Mucosa of rectum (tissue), 2 donors: ENCODE data around the gene CDON.
"Not testable (repeated sequence)": the region's sequence is repeated elsewhere in the genome, so short reads cannot be mapped to it uniquely, and the experiment has no call there.

Source experiments
- H3K27ac ChIP-seq, 2 donors: one replicate each; pipeline ENCODE4 v1.7.0; 2013; ENCODE audit warnings: inconsistent platforms in 2 of 2, low read depth in 2 of 2, low read length in 2 of 2
- H3K27me3 ChIP-seq, 2 donors: one replicate each; pipeline ENCODE4 v1.7.0; 2013; ENCODE audit warnings: low read length in 2 of 2; ENCODE audit not compliant: control insufficient read depth in 2 of 2, insufficient read depth in 2 of 2
- H3K36me3 ChIP-seq, 2 donors: one replicate each; pipeline ENCODE4 v1.7.0; 2013; ENCODE audit warnings: low read length in 2 of 2; ENCODE audit not compliant: control insufficient read depth in 2 of 2, insufficient read depth in 2 of 2
- H3K4me1 ChIP-seq, 2 donors: one replicate each; pipeline ENCODE4 v1.7.0; 2013; ENCODE audit warnings: low read length in 2 of 2, mild to moderate bottlenecking in 1 of 2; ENCODE audit not compliant: control insufficient read depth in 2 of 2, insufficient read depth in 2 of 2
- H3K4me3 ChIP-seq, 2 donors: one replicate each; pipeline ENCODE4 v1.7.0; 2013; ENCODE audit warnings: low read length in 2 of 2
- H3K9ac ChIP-seq, 2 donors: one replicate each; pipeline ENCODE4 v1.7.0; 2013; ENCODE audit warnings: low read length in 2 of 2, low read depth in 1 of 2, mild to moderate bottlenecking in 1 of 2
- H3K9me3 ChIP-seq, 2 donors: one replicate each; pipeline ENCODE4 v1.7.0; 2013; ENCODE audit warnings: low read length in 2 of 2; ENCODE audit not compliant: control insufficient read depth in 2 of 2
- donor health status: healthy.
- donor health status: Normal muscosa, but diverticular disease.

CDON gene

DNA sequence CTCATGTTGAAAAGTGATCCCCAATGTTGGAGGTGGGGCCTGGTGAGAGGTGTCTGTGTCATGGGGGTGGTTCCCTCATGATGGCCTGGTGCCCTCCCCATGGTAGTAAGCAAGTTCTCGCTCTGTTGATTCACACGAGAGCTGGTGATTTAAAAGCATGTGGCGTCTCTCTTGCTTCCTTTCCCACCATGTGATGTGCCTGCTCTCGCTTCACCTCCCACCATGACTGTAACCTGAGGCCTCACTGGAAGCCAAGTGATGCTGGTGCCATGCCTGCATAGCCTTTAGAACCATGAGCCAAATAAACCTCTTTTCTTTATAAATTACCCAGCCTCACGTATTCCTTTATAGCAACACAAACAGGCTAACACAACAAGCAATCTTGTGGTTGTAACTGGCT, 64.4 kb downstream of the CDON start:
- Histone ChIP-seq H3K4me1 (no peaks in the 10 kb centered on the region), H3K4me3 (no peak overlapping the region), H3K9me3 (no peaks in the 10 kb centered on the region), H3K9ac (no peak overlapping the region), H3K27ac (no peak overlapping the region), H3K27me3 (no peaks in the 10 kb centered on the region), H3K36me3 (no peaks in the 10 kb centered on the region)

DNA sequence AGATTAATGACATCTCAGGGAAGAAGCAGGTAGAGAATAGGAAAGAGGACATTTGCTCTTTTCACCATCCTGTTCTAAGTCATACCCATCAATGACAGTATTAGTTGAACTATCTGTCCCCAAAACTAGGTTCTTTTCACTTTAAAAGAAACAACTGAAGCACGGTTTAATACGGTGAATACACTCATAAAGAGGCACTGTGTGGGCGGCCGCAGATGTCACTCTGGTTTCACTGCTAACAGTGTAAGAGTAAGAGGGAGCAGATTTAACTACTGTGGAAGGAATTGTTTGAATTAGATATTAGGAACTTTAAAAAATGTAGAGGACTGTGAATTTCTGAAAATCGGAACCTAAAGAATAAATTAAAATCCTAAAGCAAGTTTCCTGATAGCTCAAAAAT, 67.4 kb downstream of the CDON start:
- Histone ChIP-seq H3K9me3 (no peaks in the 10 kb centered on the region), H3K36me3 (no peaks in the 10 kb centered on the region), H3K4me1 (no peaks in the 10 kb centered on the region)

DNA sequence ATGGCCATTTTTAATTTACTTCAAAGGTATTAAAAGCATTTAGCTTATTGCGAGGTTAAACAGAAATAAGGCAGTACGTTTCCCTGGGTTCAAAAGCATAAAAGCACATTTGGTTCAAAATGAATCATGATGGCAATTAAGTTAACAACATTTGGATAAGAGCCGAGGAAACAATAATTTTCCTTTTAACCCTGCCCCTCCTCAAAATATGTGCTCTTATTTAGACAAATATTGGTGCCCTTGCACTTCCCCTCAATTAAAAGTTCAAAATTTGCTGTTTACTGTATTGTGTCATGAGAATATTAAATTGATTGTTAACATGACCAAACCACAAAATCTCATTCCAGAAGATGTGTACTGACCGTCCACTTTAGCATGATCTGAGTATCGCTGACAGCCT, 68.2 kb downstream of the CDON start:
- H3K9me3 ChIP-seq: no peaks in the 10 kb centered on the region
- H3K9ac ChIP-seq: no peak overlapping the region
- no peaks in the 10 kb centered on the region for H3K4me1 ChIP-seq
- H3K27ac ChIP-seq: no peak overlapping the region
- H3K36me3 ChIP-seq: no peaks in the 10 kb centered on the region
- no peaks in the 10 kb centered on the region for H3K27me3 ChIP-seq
- no peak overlapping the region for H3K4me3 ChIP-seq

More for the DNA sequence above, 67.4 kb downstream of the CDON start:
- Histone ChIP-seq H3K9ac (no peak overlapping the region), H3K27ac (no peak overlapping the region), H3K4me3 (no peak overlapping the region), H3K27me3 (no peaks in the 10 kb centered on the region)

DNA sequence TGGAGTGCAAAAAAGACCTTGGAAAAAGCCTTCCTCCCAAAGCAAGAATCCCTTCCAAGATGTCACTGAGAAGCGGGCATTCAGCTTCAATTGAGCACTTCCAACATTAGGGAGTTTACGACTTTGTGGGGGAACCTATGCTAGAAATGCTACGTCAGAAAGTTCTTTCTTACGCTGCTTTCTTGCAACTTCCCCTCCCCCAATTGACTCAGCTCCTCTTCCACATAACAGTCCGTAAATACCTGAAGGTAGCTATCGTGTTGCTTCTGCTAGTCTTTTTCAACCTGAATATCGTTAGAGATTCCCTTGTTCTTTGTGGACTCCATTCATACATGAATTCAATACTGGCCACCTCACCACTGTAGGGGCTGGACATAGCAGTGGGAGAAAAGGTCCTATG, 69.8 kb downstream of the CDON start:
- Histone ChIP-seq H3K36me3 (no peaks in the 10 kb centered on the region), H3K27ac (no peak overlapping the region), H3K27me3 (no peaks in the 10 kb centered on the region), H3K9ac (no peak overlapping the region), H3K4me3 (no peak overlapping the region), H3K9me3 (no peaks in the 10 kb centered on the region), H3K4me1 (no peaks in the 10 kb centered on the region)

DNA sequence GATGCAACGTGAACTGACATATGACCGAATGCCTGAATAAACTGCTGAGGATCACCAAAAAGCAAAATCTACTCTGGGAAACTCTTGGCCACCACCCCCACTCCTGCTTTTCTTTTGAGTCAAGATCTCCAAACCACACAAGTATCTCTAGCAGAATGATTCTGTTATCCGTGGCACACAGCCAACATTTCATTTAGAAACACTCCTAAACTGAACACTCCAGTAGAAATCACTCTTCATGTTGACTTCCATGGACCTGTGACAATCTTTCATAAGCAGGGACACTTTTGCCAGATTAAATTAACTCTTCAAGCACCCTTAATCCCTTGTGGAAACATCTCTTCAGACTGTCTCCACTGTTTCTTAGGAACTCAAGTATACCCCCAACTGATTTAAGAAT, 72.4 kb downstream of the CDON start:
- Histone ChIP-seq H3K4me3 (no peak overlapping the region), H3K36me3 (no peaks in the 10 kb centered on the region), H3K27ac (no peak overlapping the region), H3K27me3 (no peaks in the 10 kb centered on the region), H3K9me3 (no peaks in the 10 kb centered on the region), H3K4me1 (no peaks in the 10 kb centered on the region), H3K9ac (no peak overlapping the region)

DNA sequence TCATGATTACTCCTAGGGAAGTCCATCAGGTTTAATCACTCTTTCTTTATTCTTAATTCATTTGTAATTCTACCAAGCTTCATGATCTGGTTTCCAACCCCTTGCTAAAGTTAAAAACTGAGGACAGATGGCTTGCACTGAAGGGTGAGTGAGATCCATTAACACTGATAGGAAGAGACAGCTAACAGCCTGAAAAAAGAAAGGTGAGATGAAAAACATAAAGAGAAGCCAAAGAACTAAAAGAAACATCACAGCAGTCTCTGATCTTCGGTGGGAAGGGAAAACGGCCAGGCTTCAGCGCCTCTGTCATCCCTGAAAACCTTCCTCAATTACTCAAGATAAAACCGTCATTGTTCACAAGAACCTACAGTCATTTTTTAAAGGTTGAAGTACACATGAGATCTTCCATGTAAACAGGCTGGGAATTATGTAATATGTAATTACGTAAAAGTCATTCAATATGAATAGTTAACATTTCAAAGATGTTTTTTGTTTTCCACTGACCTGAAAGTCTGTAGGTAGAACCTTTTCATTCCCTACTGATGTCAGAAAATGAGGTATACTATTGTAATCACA, 75.5 kb downstream of the CDON start:
- no peaks in the 10 kb centered on the region for H3K9me3 ChIP-seq
- H3K4me1 ChIP-seq: no peaks in the 10 kb centered on the region
- H3K4me3 ChIP-seq: no peak overlapping the region
- no peak overlapping the region for H3K9ac ChIP-seq
- no peaks in the 10 kb centered on the region for H3K36me3 ChIP-seq
- no peaks in the 10 kb centered on the region for H3K27me3 ChIP-seq
- no peak overlapping the region for H3K27ac ChIP-seq

DNA sequence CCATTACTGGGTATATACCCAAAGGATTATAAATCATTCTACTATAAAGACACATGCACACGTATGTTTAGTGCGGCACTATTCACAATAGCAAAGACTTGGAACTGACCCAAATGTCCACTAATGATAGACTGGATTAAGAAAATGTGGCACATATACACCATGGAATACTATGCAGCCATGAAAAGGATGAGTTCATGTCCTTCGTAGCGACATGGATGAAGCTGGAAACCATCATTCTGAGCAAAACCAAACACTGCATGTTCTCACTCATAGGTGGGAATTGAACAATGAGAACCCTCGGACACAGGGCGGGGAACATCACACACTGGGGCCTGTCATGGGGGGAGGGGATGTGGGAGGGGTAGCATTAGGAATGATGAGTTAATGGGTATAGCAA, 76.7 kb downstream of the CDON start:
- H3K27me3 ChIP-seq, H3K27ac ChIP-seq, H3K4me3 ChIP-seq, H3K4me1 ChIP-seq, H3K36me3 ChIP-seq, H3K9me3 ChIP-seq, H3K9ac ChIP-seq: not testable (repeated sequence)

DNA sequence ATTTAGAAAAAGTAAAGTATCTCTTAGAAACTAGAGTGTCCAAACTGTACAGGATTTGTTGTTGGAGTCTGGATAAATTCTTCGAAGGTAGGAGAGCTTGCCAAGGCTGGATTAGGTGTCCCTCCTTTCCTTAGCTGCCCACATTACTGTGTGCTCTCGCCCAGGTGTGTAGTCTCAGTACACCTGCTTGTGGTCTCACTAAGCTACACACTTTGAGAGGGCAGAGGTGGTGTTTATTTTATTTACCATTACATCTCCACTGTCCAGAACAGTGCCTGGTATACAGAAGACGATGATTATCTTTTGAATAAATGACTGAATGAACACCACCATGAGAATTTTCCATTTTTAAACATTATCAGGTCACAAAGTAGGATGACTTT, 80.3 kb downstream of the CDON start:
- Histone ChIP-seq H3K9me3 (no peaks in the 10 kb centered on the region), H3K4me1 (no peaks in the 10 kb centered on the region), H3K36me3 (no peaks in the 10 kb centered on the region), H3K4me3 (no peak overlapping the region), H3K27ac (no peak overlapping the region), H3K9ac (no peak overlapping the region), H3K27me3 (no peaks in the 10 kb centered on the region)

DNA sequence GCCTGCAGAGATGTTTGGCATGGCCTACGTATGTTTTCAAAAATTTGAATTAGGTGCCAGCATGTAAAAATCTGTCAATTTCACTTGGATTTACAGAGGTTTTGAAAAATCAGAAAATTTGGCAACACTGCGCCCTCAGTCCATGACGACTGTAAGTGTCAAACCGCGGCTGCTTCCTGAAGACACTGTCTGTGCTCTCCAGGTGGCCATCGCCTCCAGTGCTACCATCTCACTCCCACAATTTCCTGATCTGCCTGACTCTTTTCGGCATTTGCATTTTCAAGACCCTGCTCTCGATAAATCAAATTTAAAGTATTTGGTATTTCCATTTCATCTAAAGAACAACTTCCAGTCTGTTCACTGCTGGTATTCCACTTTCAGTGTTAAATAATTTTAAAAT, 82.2 kb downstream of the CDON start:
- Histone ChIP-seq H3K27me3 (no peaks in the 10 kb centered on the region), H3K27ac (no peak overlapping the region), H3K4me3 (no peak overlapping the region), H3K9ac (no peak overlapping the region), H3K4me1 (no peaks in the 10 kb centered on the region), H3K36me3 (no peaks in the 10 kb centered on the region), H3K9me3 (no peaks in the 10 kb centered on the region)

DNA sequence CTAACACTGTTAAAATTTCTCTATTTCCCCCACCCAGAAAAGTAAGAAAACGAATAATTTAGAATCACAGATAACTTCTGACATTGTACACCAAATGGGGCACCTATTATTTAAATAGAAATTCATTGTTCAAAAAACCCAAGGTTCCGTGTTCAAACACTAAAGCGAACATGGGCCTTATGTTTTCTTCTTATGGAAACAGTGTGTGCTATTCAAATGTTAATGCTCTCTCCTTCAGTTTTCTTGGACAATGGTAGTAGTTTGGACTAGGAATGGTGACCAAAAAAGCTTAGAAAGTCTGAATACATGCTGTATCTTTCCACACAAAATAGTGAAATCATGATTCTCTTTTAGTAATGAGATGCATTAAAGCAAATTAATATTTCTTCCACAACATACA, 83.2 kb downstream of the CDON start:
- no peak overlapping the region for H3K9ac ChIP-seq
- no peaks in the 10 kb centered on the region for H3K36me3 ChIP-seq
- no peaks in the 10 kb centered on the region for H3K9me3 ChIP-seq
- H3K27ac ChIP-seq: no peak overlapping the region
- no peak overlapping the region for H3K4me3 ChIP-seq
- no peaks in the 10 kb centered on the region for H3K4me1 ChIP-seq
- H3K27me3 ChIP-seq: no peaks in the 10 kb centered on the region

DNA sequence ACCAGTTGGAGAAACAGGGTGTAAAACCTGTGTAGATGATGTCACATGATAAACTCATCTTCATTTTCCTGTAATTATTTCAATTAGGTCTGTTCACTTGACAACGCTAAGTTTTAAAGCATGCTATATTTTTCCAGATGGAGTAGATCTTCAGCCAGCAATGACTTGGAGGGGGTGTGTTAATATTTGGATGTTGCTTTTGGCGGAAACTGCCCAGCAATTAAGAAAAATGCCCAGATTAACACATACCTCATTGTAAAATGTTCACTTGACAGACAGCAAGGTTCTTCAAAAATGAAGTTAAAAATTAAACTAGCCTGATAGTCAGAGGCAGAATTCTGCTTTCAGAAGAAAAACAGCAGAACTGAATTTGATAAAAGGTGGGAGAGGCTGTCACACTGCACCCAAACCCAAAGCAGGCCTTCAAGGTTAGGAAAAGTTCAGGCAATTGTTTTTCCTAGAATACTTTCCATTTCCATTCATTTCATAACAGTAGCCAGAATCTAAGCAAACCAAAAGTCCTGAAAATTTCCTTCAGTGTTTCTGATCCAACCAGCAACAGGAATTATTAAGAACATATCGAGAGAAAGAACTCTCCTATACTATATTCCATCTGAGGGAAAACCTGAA, 83.8 kb downstream of the CDON start:
- no peaks in the 10 kb centered on the region for H3K36me3 ChIP-seq
- no peaks in the 10 kb centered on the region for H3K4me1 ChIP-seq
- H3K4me3 ChIP-seq: no peak overlapping the region
- no peaks in the 10 kb centered on the region for H3K9me3 ChIP-seq
- no peak overlapping the region for H3K9ac ChIP-seq
- H3K27me3 ChIP-seq: no peaks in the 10 kb centered on the region
- H3K27ac ChIP-seq: no peak overlapping the region
